Adrenal gland (tissue), 5 donors: Measurements from ENCODE around the gene IMPACT.

Source experiments
- CTCF ChIP-seq, 6 experiments: fragments of 450-650 bp in 4 of 6; fragments of 200-600 bp in 2 of 6; sonication (generic) in 1 of 6; IDR thresholded peaks; 1 replicate in 5 of 6; 2 replicates in 1 of 6; pipeline versions ENCODE4 v1.5.1 to v1.8.0; 2016 to 2021; ENCODE audit warnings: antibody characterized with exemption in 6 of 6, mild to moderate bottlenecking in 2 of 6, moderate library complexity in 1 of 6
- POLR2A ChIP-seq, 2 donors: fragments of 450-650 bp; IDR thresholded peaks; one replicate each; pipeline ENCODE4 v1.6.1; 2017; ENCODE audit warnings: antibody characterized with exemption in 2 of 2, mild to moderate bottlenecking in 2 of 2, moderate library complexity in 1 of 2
- donor health status: DM: no; HTN: no; CAD: no.

- TF ChIP-seq CTCF (IDR thresholded peaks at IDR 0.05) (no peak), POLR2A (IDR thresholded peaks at IDR 0.05) (no peak)
Measured at GRCh38 chr18:24447961-24448360, 21.5 kb downstream of the IMPACT start.
